Activated CD4-positive, alpha-beta T cell treated with anti-CD3 and anti-CD28 coated beads, Interleukin-2, amount 50 U/mL, for 48 hours (primary cell): ENCODE results near the gene RHOH.
A peak's percentile ranks its signal among the peaks of the same experiment; 100 is the strongest.

Source experiments
- DNase-seq, 2 experiments: peaks; one replicate each; pipeline ENCODE4 v3.0.0-alpha.2; 2020

Gene RHOH

GRCh38 chr4:40238700-40239548 is 42.1 kb downstream of the RHOH start:
- peak; percentile 76 to 83 for DNase-seq

GRCh38 chr4:40240040-40240653 is 43.3 kb downstream of the RHOH start:
- DNase-seq, result no peak

- no peak for DNase-seq
Observed at GRCh38 chr4:40241026-40241425, 44.2 kb downstream of the RHOH start.

- no peak for DNase-seq
Observed at GRCh38 chr4:40241941-40242340, 45.1 kb downstream of the RHOH start.

GRCh38 chr4:40243386-40243948 is 46.6 kb downstream of the RHOH start:
- DNase-seq, result no peak

GRCh38 chr4:40244606-40245005 is 47.8 kb downstream of the RHOH start:
- DNase-seq, result no peak

- DNase-seq, result no peak
Observed at GRCh38 chr4:40245550-40245949, 48.7 kb downstream of the RHOH start.

- no peak for DNase-seq
Observed at GRCh38 chr4:40246011-40246900, 49.4 kb downstream of the RHOH start.

- no peak for DNase-seq
Observed at GRCh38 chr4:40246938-40247337, 50.1 kb downstream of the RHOH start.

- no peak for DNase-seq
Observed at GRCh38 chr4:40247350-40247749, 50.5 kb downstream of the RHOH start.

GRCh38 chr4:40251366-40251765 is 54.5 kb downstream of the RHOH start:
- no peak for DNase-seq

- no peak for DNase-seq
Observed at GRCh38 chr4:40253906-40254305, 57.1 kb downstream of the RHOH start.

GRCh38 chr4:40254608-40255392 is 58.0 kb downstream of the RHOH start:
- DNase-seq, result no peak

- DNase-seq, result no peak
Observed at GRCh38 chr4:40255393-40256281, 58.8 kb downstream of the RHOH start.

- DNase-seq, result no peak
Observed at GRCh38 chr4:40256329-40256728, 59.5 kb downstream of the RHOH start.

- DNase-seq, result no peak
Observed at GRCh38 chr4:40256817-40257216, 60.0 kb downstream of the RHOH start.

GRCh38 chr4:40258627-40259026 is 61.8 kb downstream of the RHOH start:
- DNase-seq, result no peak

GRCh38 chr4:40261231-40262076 is 64.6 kb downstream of the RHOH start:
- DNase-seq, result no peak

GRCh38 chr4:40262077-40262528 is 65.3 kb downstream of the RHOH start:
- no peak for DNase-seq

- DNase-seq, result no peak
Observed at GRCh38 chr4:40262861-40263260, 66.0 kb downstream of the RHOH start.
